Activated naive CD8-positive, alpha-beta T cell treated with anti-CD3 and anti-CD28 coated beads, Interleukin-2, amount 10 ng/mL, durations not matched to agents 7 days and 5 days (primary cell): ENCODE results near the gene ZDBF2. TPM values are rescaled to one million over a fixed set of nuclear protein-coding genes. Genes with fewer than 3 reads are reported as not detected.
"Not testable (repeated sequence)": the region's sequence is repeated elsewhere in the genome, so short reads cannot be mapped to it uniquely, and the experiment has no call there.

Source experiments
- ATAC-seq: fragments of 150-1000 bp; cut with Tn5 transposase; one replicate; pipeline ENCODE4 v1.10.0; 2021; ENCODE audit warnings: low read depth, moderate library complexity
- POLR2A ChIA-PET: fragments of 350-600 bp; sonication (Branson Sonifier 250); formaldehyde crosslinking; loops from one replicate; lab custom pipeline; 2021; ENCODE audit warnings: antibody characterized with exemption; lab: Charles Lee
- DNase-seq: peaks from one replicate; pipeline ENCODE4 v3.0.0; 2021
- H3K27ac Mint-ChIP-seq: one replicate; pipeline ENCODE4 v1.8.0; 2022; ENCODE audit warnings: mild to moderate bottlenecking, mixed read lengths
- H3K27me3 Mint-ChIP-seq: one replicate; pipeline ENCODE4 v1.8.0; 2022; ENCODE audit warnings: mild to moderate bottlenecking, moderate library complexity, mixed read lengths
- H3K36me3 Mint-ChIP-seq: one replicate; pipeline ENCODE4 v1.8.0; 2021; ENCODE audit warnings: mild to moderate bottlenecking, mixed read lengths
- H3K4me1 Mint-ChIP-seq: one replicate; pipeline ENCODE4 v1.8.0; 2021; ENCODE audit warnings: mixed read lengths
- H3K4me3 Mint-ChIP-seq: one replicate; pipeline ENCODE4 v1.8.0; 2022; ENCODE audit warnings: mild to moderate bottlenecking, moderate library complexity, mixed read lengths
- H3K9me3 Mint-ChIP-seq: one replicate; pipeline ENCODE4 v1.8.0; 2021; ENCODE audit warnings: mixed read lengths
- total RNA-seq, 2 experiments: library from RNA; stranded (reverse); gene quantifications; one replicate each; pipeline ENCODE4 v1.2.3, GENCODE V29; 2021

ZDBF2 gene
- total RNA-seq, 2 experiments from 2014 or later = 10.7 to 12.8 TPM

DNA sequence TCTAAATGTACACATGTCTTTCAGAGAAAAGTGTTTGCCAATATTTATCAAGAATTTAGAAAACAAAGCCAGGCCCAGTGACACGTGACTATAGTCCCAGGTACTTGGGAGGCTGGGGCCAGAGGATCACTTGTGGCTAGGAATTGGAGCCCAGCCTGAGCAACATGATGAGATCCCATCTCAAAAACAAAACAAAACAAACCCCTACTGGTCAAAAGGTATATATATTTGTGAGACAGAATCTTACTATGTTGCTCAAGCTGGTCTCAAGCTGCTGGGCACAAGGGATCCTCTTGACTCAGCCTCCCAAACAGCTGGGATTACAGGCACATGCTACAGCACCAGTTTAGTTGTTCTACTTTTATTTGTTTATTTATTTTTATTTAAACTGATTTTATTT is 79.2 kb downstream of the ZDBF2 start:
- no peak for ATAC-seq

DNA sequence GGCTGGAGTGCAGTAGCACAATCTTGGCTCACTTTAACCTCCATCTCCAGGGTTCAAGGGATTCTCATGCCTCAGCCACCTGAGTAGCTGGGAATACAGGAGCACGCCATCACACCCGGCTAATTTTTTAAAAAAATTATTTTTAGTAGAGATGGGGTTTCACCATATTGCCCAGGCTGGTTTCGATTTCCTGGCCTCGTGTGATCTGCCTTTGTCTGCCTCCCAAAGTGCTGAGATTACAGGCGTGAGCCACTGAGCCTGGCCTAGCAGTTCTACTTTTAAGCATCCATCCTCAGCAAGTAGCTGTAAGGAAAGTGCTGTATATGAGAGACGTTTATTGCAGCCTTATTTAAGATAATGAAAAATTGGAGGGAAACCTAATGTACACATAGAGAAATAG is 79.7 kb downstream of the ZDBF2 start:
- H3K27me3 Mint-ChIP-seq = no peaks in the 10 kb centered on the region
- no peaks in the 10 kb centered on the region for H3K36me3 Mint-ChIP-seq
- peaks cover 1% of the 10 kb centered on the region for H3K9me3 Mint-ChIP-seq
- no peak overlapping the region for H3K4me3 Mint-ChIP-seq
- ATAC-seq = no peak
- POLR2A ChIA-PET = no interaction called here
- H3K4me1 Mint-ChIP-seq = no peaks in the 10 kb centered on the region
- no peak overlapping the region for H3K27ac Mint-ChIP-seq
- DNase-seq = no peak

More for the DNA sequence above, 79.2 kb downstream of the ZDBF2 start:
- Mint-ChIP-seq H3K27ac (no peak overlapping the region), H3K9me3 (peaks cover 1% of the 10 kb centered on the region), H3K4me1 (no peaks in the 10 kb centered on the region), H3K36me3 (no peaks in the 10 kb centered on the region), H3K4me3 (no peak overlapping the region), H3K27me3 (peaks cover under 1% of the 10 kb centered on the region)
- DNase-seq = no peak
- POLR2A ChIA-PET = no interaction called here

- H3K36me3 Mint-ChIP-seq, H3K27ac Mint-ChIP-seq, H3K9me3 Mint-ChIP-seq, ATAC-seq, DNase-seq, H3K27me3 Mint-ChIP-seq, POLR2A ChIA-PET, H3K4me1 Mint-ChIP-seq, H3K4me3 Mint-ChIP-seq: not testable (repeated sequence)
Observed at GRCh38 chr2:206356840-206357239, 82.4 kb downstream of the ZDBF2 start.

GRCh38 chr2:206360840-206361239 is 86.4 kb downstream of the ZDBF2 start:
- DNase-seq, H3K27ac Mint-ChIP-seq, H3K36me3 Mint-ChIP-seq, H3K27me3 Mint-ChIP-seq, H3K9me3 Mint-ChIP-seq, ATAC-seq, POLR2A ChIA-PET, H3K4me3 Mint-ChIP-seq, H3K4me1 Mint-ChIP-seq: not testable (repeated sequence)

GRCh38 chr2:206361407-206362045 is 87.1 kb downstream of the ZDBF2 start:
- Mint-ChIP-seq H3K4me1 (no peaks in the 10 kb centered on the region), H3K27me3 (peaks cover 5% of the 10 kb centered on the region), H3K27ac (no peak overlapping the region), H3K4me3 (no peak overlapping the region), H3K9me3 (peaks cover 1% of the 10 kb centered on the region), H3K36me3 (no peaks in the 10 kb centered on the region)
- ATAC-seq (no peak), DNase-seq (no peak)
- POLR2A ChIA-PET = no interaction called here

Other genes with a start within 250 kb of the ZDBF2 start
- gene INO80D, start 188.5 kb upstream of the ZDBF2 start, total RNA-seq = 10 to 100 TPM; 25.5 to 28.5 TPM
- gene NDUFS1, start 115.2 kb upstream of the ZDBF2 start, total RNA-seq = 10 to 100 TPM; 56.6 to 66.1 TPM
- gene EEF1B2, start 114.8 kb upstream of the ZDBF2 start, total RNA-seq = 100 to 1,000 TPM; 506 to 561 TPM
- gene ADAM23, start 168.9 kb downstream of the ZDBF2 start, total RNA-seq = 1 to 10 TPM; 1.7 to 3.1 TPM